HG02798 (cell line): ENCODE results near the gene NGFR.

Source experiments
- ATAC-seq: cut with Tn5 transposase; IDR thresholded peaks from one replicate; pipeline ENCODE4 v1.9.1; 2021; ENCODE audit warnings: mild to moderate bottlenecking; ENCODE audit not compliant: unreplicated experiment, poor library complexity

NGFR gene

DNA sequence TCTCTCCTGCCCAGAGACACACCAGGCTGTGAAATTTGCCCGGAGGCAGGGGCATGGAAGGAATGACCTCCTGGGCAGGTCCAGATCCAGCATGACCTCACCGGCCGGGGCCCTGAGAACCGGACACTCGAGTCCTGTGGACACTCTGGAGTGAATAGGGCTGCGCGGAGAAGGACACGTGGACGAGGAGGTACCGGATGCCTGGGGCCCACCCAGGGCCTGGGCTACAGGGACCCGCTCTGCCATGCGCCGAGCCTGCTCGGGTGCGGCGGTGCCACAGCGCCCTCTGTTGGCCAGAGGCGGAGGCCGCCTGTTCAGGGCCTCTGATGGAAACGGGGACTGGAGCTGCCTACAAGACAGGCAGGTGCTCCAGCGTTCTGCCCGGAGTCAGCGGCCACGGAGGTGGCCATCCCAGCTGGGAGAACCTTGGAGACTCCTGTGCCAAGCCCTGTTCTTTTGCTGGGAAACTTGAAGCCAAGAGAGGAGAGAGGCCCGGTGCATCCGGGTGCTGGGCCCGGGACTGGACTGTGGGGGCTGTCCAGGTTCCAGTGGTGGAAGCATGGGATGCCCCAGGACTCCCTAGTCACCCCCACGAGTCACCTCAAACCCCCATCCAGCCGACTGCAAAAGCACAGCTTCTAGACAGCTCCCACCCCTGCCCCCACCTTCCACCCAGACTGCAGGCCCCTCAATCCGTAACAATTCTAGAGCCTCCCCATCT, 61.3 kb downstream of the NGFR start:
- ATAC-seq: peak; percentile 42

DNA sequence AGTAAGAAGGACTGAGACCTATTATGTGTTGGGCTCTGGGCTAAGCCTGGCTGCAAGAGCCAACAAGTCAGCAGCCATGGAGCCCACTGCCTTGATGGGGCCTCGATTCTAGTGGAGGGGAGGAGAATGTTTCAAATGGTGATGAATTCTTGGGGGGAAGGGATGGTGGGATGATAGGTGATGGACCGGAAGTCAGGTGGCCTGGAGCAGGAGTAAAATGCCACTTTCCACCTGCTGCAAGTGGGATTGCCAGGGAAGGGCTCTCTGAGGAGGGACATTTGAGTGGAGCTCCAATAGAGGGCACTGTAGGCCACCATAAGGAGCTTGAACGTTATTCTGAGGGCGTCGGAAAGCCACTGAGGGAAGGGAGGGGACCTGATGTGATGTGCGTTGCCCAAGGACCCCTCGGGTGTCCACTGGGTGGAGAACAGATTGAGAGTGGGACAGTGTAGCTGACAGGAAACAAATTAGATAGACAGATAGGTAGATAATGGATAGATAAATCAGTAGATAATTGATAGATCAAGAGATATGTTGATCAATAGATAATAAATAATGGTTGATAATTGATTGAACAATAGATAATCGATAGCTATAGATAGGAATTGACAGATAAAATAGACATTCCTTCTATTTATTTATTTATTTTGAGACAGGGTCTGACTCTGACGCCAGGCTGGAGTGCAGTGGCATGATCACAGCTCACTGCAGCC, 62.4 kb downstream of the NGFR start:
- no peak for ATAC-seq
